ENCODE results near the gene PRR5L. TPM values are rescaled to one million over a fixed set of nuclear protein-coding genes. Genes with fewer than 3 reads are reported as not detected.
A peak's percentile ranks its signal among the peaks of the same experiment; 100 is the strongest.

The PRR5L gene
- total RNA-seq, 1 donor from 2014 or later: 14.7 TPM

GRCh38 chr11:36427079-36427478, 131.0 kb downstream of the PRR5L start:
- H3K4me3 ChIP-seq: no peak overlapping the region
- no peaks in the 10 kb centered on the region for H4K20me1 ChIP-seq (ENCODE audit: low read depth)
- Mint-ChIP-seq H3K27me3 (ENCODE audit: insufficient read depth, low read depth) (no peaks in the 10 kb centered on the region), H3K9me3 (no peaks in the 10 kb centered on the region), H3K4me1 (peaks cover 4% of the 10 kb centered on the region), H3K36me3 (peaks cover 28% of the 10 kb centered on the region), H3K4me3 (no peak overlapping the region), H3K27ac (no peak overlapping the region)
- H3K4me2 ChIP-seq: no peak overlapping the region
- H3K36me3 ChIP-seq: no peaks in the 10 kb centered on the region
- DNase-seq (ENCODE audit: low spot score): no peak
- no peak overlapping the region for H3K9ac ChIP-seq
- H3K4me1 ChIP-seq: no peaks in the 10 kb centered on the region
- H3K9me3 ChIP-seq (ENCODE audit: low read depth): no peaks in the 10 kb centered on the region
- no peaks in the 10 kb centered on the region for H3K79me2 ChIP-seq (ENCODE audit: low read depth)
- no peaks in the 10 kb centered on the region for H3K27me3 ChIP-seq
- no peak overlapping the region for H2AFZ ChIP-seq (replicated peaks)
- H3K27ac ChIP-seq: no peak overlapping the region
- H3F3A ChIP-seq (ENCODE audit: low read depth): no peaks in the 10 kb centered on the region
- TF ChIP-seq CTCF (IDR thresholded peaks at IDR 0.05) (no peak), EZH2phosphoT487 (IDR thresholded peaks at IDR 0.05) (no peak), EZH2 (IDR thresholded peaks at IDR 0.05) (no peak)

DNA sequence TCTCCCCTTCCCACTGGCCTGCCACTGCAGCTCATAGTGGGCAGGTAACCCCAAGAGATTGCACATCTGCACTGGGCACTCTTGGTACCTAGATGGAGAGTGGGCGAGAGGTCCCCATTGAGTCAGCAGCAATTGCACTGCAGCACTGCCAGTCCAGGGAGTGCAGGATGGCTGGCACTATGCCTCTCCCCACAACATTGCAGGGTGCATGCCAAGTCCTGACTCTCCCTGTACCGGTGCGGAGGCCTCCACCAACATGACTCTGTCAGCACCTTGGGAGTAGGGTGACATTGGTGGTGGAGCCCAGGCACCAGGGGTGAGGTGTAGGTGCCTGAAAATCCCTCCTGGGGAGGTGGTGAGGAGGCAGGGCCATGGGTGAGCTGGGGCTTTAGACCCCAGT, 131.8 kb downstream of the PRR5L start:
- Mint-ChIP-seq H3K27me3 (ENCODE audit: insufficient read depth, low read depth) (no peaks in the 10 kb centered on the region), H3K36me3 (peaks cover 30% of the 10 kb centered on the region), H3K4me3 (no peak overlapping the region), H3K4me1 (peaks cover 3% of the 10 kb centered on the region), H3K9me3 (no peaks in the 10 kb centered on the region), H3K27ac (no peak overlapping the region)
- Histone ChIP-seq H2AFZ (replicated peaks) (no peak overlapping the region), H3K79me2 (ENCODE audit: low read depth) (no peaks in the 10 kb centered on the region), H3K9ac (no peak overlapping the region), H3K27ac (no peak overlapping the region), H4K20me1 (ENCODE audit: low read depth) (no peaks in the 10 kb centered on the region), H3K4me2 (no peak overlapping the region), H3K27me3 (no peaks in the 10 kb centered on the region), H3K9me3 (ENCODE audit: low read depth) (no peaks in the 10 kb centered on the region), H3K4me3 (no peak overlapping the region), H3K4me1 (no peaks in the 10 kb centered on the region), H3F3A (ENCODE audit: low read depth) (no peaks in the 10 kb centered on the region), H3K36me3 (no peaks in the 10 kb centered on the region)
- TF ChIP-seq CTCF (IDR thresholded peaks at IDR 0.05) (no peak), EZH2phosphoT487 (IDR thresholded peaks at IDR 0.05) (no peak), EZH2 (IDR thresholded peaks at IDR 0.05) (no peak)
- DNase-seq (ENCODE audit: low spot score): no peak

- Histone ChIP-seq H3K79me2 (ENCODE audit: low read depth) (no peaks in the 10 kb centered on the region), H3K4me2 (no peak overlapping the region), H3K36me3 (no peaks in the 10 kb centered on the region), H3K4me3 (no peak overlapping the region), H3K27ac (no peak overlapping the region), H3K4me1 (no peaks in the 10 kb centered on the region), H3K27me3 (no peaks in the 10 kb centered on the region), H3F3A (ENCODE audit: low read depth) (no peaks in the 10 kb centered on the region), H4K20me1 (ENCODE audit: low read depth) (no peaks in the 10 kb centered on the region), H3K9ac (no peak overlapping the region), H2AFZ (replicated peaks) (no peak overlapping the region), H3K9me3 (ENCODE audit: low read depth) (no peaks in the 10 kb centered on the region)
- Mint-ChIP-seq H3K36me3 (peaks cover 21% of the 10 kb centered on the region), H3K27ac (peak overlapping the region; percentile 57), H3K27me3 (ENCODE audit: insufficient read depth, low read depth) (no peaks in the 10 kb centered on the region), H3K9me3 (no peaks in the 10 kb centered on the region), H3K4me1 (peaks cover 3% of the 10 kb centered on the region), H3K4me3 (no peak overlapping the region)
- TF ChIP-seq EZH2 (IDR thresholded peaks at IDR 0.05): no peak
- no peak for TF ChIP-seq EZH2phosphoT487 (IDR thresholded peaks at IDR 0.05)
- no peak for TF ChIP-seq CTCF (IDR thresholded peaks at IDR 0.05)
- DNase-seq (ENCODE audit: low spot score): peak; percentile 10
Measured at GRCh38 chr11:36431429-36432092, 135.5 kb downstream of the PRR5L start.

All from neural progenitor cell (in vitro differentiated cells).